Peyer's patch (tissue), 4 donors: Measurements from ENCODE around the gene ALOXE3. TPM values are rescaled to one million over a fixed set of nuclear protein-coding genes. Genes with fewer than 3 reads are reported as not detected.

Source experiments
- DNase-seq, 3 donors: peaks; one replicate each; pipeline ENCODE4 v3.0.0-alpha.2; 2017 to 2019
- H3K27ac ChIP-seq, 4 donors: fragments of 200-600 bp; sonication (generic); one replicate each; pipeline ENCODE4 v1.5.1; 2016 to 2019
- H3K27me3 ChIP-seq, 2 donors: fragments of 200-600 bp; sonication (generic); one replicate each; pipeline ENCODE4 v1.5.1; 2019
- H3K36me3 ChIP-seq, 3 donors: fragments of 200-600 bp; sonication (generic); one replicate each; pipeline ENCODE4 v1.5.1; 2016 to 2019
- H3K4me1 ChIP-seq, 4 donors: fragments of 200-600 bp; sonication (generic); one replicate each; pipeline ENCODE4 v1.5.1; 2016 to 2019
- H3K4me3 ChIP-seq, 4 donors: fragments of 200-600 bp; sonication (generic); 1 replicate in 3 of 4; 2 replicates in 1 of 4; pipeline ENCODE4 v1.5.1; 2016 to 2019; ENCODE audit warnings: mild to moderate bottlenecking in 1 of 4
- H3K9me3 ChIP-seq, 4 donors: fragments of 200-600 bp; sonication (generic); one replicate each; pipeline ENCODE4 v1.5.1; 2016 to 2019; ENCODE audit warnings: mild to moderate bottlenecking in 1 of 4
- CTCF ChIP-seq, 6 experiments: fragments of 450-650 bp in 4 of 6; fragments of 200-600 bp in 2 of 6; sonication (generic) in 1 of 6; IDR thresholded peaks; one replicate each; pipeline ENCODE4 v1.5.1; 2017 to 2019; ENCODE audit warnings: antibody characterized with exemption in 6 of 6, mild to moderate bottlenecking in 3 of 6, moderate library complexity in 1 of 6
- POLR2A ChIP-seq, 2 donors: fragments of 450-650 bp; IDR thresholded peaks; one replicate each; pipeline ENCODE4 v1.5.1; 2017; ENCODE audit warnings: antibody characterized with exemption in 2 of 2, mild to moderate bottlenecking in 2 of 2, moderate library complexity in 2 of 2
- total RNA-seq, 4 donors: library from RNA; depleted of rRNA; stranded (reverse); fragments of >200 nt; gene quantifications; one replicate each; pipeline ENCODE4 v1.1.0, GENCODE V29; 2016

Gene ALOXE3
- total RNA-seq, 4 donors from 2014 or later, result not detected

GRCh38 chr17:8087075-8087951 lies 31.0 kb downstream of the ALOXE3 start, which contains the start of gene ALOX12B:
Gene ALOX12B, minus strand, starts transcription at chr17:8087716. Its CDS starts 274 bp downstream, at chr17:8087442.
- TF ChIP-seq CTCF (IDR thresholded peaks at IDR 0.05) (no peak), POLR2A (IDR thresholded peaks at IDR 0.05) (no peak)
- Histone ChIP-seq H3K9me3 (no peaks in the 10 kb centered on the region), H3K36me3 (no peaks in the 10 kb centered on the region), H3K4me1 (no peaks in the 10 kb centered on the region), H3K27me3 (no peaks in the 10 kb centered on the region), H3K27ac (no peak within 1 kb of the TSS), H3K4me3 (no peak within 1 kb of the TSS)
- no peak for DNase-seq

GRCh38 chr17:8084250-8084649 lies 34.1 kb downstream of the ALOXE3 start:
- Histone ChIP-seq H3K27me3 (no peaks in the 10 kb centered on the region), H3K36me3 (no peaks in the 10 kb centered on the region), H3K4me3 (no peak overlapping the region), H3K4me1 (peaks cover 0 to 14% (median 4%) of the 10 kb centered on the region in 4 donors), H3K9me3 (no peaks in the 10 kb centered on the region), H3K27ac (no peak overlapping the region)
- no peak for DNase-seq
- no peak for TF ChIP-seq POLR2A (IDR thresholded peaks at IDR 0.05)
- no peak for TF ChIP-seq CTCF (IDR thresholded peaks at IDR 0.05)

- DNase-seq, result no peak
- no peak for TF ChIP-seq POLR2A (IDR thresholded peaks at IDR 0.05)
- no peak for TF ChIP-seq CTCF (IDR thresholded peaks at IDR 0.05)
- Histone ChIP-seq H3K27ac (no peak overlapping the region), H3K27me3 (no peaks in the 10 kb centered on the region), H3K36me3 (no peaks in the 10 kb centered on the region), H3K4me1 (peaks cover 0 to 18% (median 6%) of the 10 kb centered on the region in 4 donors), H3K4me3 (no peak overlapping the region), H3K9me3 (no peaks in the 10 kb centered on the region)
These were observed 36.0 kb downstream of the ALOXE3 start for GRCh38 chr17:8082292-8082691.

GRCh38 chr17:8081876-8082275 lies 36.4 kb downstream of the ALOXE3 start:
- H3K27ac ChIP-seq, result no peak overlapping the region
- H3K9me3 ChIP-seq, result no peaks in the 10 kb centered on the region
- H3K27me3 ChIP-seq, result no peaks in the 10 kb centered on the region
- H3K36me3 ChIP-seq, result no peaks in the 10 kb centered on the region
- TF ChIP-seq POLR2A (IDR thresholded peaks at IDR 0.05) (no peak), CTCF (IDR thresholded peaks at IDR 0.05) (no peak)
- H3K4me3 ChIP-seq, result no peak overlapping the region
- no peak for DNase-seq
- H3K4me1 ChIP-seq, result peaks cover 0 to 18% (median 6%) of the 10 kb centered on the region in 4 donors

- Histone ChIP-seq H3K27ac (no peak overlapping the region), H3K4me1 (peaks cover 0 to 18% (median 6%) of the 10 kb centered on the region in 4 donors), H3K9me3 (no peaks in the 10 kb centered on the region), H3K27me3 (no peaks in the 10 kb centered on the region), H3K4me3 (no peak overlapping the region), H3K36me3 (no peaks in the 10 kb centered on the region)
- TF ChIP-seq POLR2A (IDR thresholded peaks at IDR 0.05), result no peak
- no peak for TF ChIP-seq CTCF (IDR thresholded peaks at IDR 0.05)
- no peak for DNase-seq
These were observed 37.5 kb downstream of the ALOXE3 start for GRCh38 chr17:8080799-8081219.
